Kidney tubule cell (primary cell): Measurements from ENCODE around the gene OR5B12.
"Not testable (repeated sequence)": the region's sequence is repeated elsewhere in the genome, so short reads cannot be mapped to it uniquely, and the experiment has no call there.

ENCODE experiments used
- DNase-seq: peaks from one replicate; pipeline ENCODE4 v3.0.0-alpha.2; 2018; ENCODE audit warnings: low spot score

Gene OR5B12

DNA sequence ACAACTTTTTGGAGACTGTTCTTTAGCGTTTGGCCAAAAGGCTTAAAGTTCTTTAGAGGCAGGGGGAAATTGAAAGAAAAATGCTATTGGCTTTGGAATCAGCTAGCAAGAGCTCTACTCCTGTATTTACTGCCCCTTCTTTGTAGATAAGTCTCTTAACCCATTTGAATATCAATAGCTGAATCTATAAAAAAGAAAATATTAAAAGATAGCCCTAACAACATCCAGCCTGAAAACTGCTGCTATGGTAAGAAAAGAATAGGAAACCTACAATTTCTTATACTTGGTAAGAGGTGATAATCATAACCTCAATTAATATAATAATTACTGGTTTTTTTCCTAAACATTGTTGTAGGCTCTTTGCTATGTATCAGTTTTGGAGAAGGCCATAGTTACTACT, at the start of gene OR5B12:
Gene OR5B12, minus strand, starts transcription at position 101 of the 400 bp plus-strand sequence. CDS start 2,085 bp downstream, outside the sequence.
- no peak for DNase-seq

DNA sequence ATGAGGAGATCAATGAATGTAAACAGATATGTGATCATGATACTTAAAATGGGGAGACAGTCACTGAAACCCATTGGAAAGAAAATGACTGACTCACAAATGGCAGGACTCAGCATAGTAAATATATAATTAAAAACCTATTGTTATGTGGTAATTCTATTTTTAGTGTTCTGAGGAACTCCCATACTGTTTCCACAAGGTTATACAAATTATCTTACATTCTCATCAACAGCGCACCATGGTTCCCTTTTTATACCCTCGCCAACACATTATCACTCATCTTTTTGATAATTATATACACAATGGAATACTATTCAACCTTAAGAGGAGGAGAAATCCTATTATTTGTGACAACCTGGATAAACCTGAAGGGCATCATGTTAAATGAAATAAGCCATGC, 48.8 kb upstream of the OR5B12 start:
- DNase-seq: no peak

DNA sequence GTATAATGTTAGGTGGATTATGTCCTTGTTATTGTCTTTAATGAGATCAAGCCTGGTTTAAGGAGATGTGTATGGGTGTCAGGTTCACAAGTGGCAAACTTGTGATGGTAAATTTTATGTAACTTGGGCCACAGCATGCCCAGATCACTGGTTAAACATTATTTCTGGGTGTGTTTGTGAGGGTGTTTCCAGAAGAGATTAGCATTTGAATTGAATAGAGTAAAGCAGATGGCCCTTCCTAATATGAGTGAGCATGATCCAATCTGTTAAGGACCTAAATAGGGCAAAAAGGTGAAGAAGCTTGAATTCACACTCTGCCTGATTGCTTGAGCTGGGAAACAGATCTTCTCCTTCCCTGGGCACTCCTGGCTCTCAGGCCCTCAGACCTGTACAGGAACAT, 45.1 kb upstream of the OR5B12 start:
- DNase-seq: no peak

DNA sequence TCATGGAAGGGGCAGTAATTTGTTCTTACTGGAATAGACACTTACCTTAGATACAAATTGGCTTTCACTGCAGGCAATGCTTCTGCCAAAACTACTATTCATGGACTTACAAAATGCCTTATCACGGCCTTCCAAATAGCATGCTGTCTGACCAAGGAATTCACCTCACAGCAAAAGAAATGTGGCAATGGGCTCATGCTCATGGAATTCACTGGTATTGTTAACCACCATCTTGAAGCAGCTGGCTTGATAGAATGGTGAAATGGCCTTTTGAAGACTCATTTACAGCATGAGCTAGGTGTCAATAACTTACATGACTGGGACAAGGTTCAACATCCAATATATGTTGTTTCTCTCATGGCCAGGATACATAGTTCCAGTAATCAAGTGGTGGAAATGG, 43.9 kb upstream of the OR5B12 start:
- peak; percentile 9 for DNase-seq

DNA sequence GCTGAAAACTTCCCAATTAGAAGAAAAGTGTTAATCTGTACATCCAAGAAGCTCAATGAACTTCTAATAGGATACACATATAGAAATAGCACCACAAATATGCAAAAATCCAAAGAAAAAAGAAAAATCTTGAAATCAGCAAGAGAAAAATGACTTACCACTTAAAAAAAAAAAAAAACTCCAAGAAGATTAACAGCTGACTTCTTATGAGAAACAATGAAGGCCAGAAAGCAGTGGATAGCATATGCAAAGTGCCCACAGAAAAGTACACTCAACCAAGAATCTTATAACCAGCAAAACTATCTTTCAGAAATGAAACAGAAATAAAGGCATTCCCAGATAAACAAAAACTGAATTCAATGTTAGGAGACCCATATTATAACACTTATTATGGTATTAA, 29.9 kb upstream of the OR5B12 start:
- DNase-seq: no peak

DNA sequence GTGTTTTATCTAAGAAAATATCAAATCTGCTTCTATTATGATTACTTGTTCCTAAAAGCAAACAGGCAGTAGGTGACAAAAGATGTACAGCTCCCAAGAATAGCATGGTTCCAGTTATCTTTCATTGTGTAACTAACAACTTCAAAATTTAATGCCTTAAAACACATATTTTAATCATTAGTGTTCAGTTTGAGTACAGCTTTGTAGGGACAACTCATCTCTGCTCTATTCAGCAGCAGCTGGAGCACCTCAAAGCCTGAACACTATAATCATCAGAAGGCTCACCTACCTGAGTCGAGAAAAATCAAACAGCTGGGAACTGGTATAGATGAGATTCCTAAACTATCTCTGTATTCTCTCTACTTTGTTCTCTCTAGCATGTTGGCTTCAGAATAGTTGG, 24.3 kb upstream of the OR5B12 start:
- no peak for DNase-seq

DNA sequence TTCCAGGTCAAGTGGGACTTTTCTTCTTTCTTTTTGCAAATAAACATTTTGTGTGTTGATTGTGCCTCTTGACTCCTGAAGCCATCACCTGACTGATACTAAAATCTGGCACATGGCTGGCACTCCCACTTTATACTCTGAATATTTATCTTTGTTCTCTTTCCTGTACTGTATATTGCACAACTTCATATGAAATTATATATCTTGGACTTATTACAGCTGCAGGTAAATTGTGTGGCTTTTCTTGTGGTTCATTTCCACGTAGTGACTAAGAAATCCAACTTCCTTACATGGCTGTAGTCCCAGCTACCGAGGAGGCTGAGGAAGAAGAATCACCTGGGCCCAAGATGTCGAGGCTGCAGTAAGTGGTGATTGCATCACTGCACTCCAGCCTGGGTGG, 23.7 kb upstream of the OR5B12 start:
- DNase-seq: no peak

DNA sequence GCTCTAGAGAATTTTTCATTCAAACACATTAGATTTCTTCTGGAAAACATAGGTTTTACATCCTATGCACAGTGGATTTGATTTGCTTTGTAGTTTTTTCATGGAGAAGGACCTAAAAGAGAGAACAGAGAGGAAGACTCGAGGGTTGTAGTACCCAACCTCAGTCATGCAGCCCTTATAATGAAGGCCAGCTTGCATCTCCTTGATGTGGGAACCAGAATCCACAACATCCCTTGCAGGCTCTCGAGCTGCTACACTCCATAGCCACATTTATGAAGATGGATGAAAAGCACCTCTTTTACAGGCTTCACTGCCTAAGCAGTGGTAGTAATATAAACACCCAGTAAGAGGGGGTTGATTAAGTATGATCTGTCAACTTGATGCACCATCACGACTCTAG, 9.5 kb upstream of the OR5B12 start:
- no peak for DNase-seq

DNA sequence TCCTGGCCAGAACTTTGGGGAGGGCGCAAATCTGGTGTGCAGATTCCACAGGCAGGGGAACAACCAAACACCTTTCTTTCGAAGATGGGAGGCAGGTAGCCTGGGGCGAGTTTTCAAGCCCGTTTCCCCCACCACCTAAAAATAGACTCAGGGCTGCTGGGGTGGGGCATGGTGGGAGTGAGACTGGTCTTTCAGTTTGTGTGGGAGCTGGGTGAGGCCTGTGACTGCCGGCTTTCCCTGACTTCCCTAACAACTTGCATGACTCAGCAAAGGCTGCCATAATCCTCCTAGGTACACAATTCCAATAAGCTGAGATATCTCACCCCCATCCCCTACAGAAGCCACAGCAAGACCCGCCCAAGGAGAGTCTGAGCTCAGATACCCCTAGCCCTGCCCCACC, 4.3 kb upstream of the OR5B12 start:
- no peak for DNase-seq

DNA sequence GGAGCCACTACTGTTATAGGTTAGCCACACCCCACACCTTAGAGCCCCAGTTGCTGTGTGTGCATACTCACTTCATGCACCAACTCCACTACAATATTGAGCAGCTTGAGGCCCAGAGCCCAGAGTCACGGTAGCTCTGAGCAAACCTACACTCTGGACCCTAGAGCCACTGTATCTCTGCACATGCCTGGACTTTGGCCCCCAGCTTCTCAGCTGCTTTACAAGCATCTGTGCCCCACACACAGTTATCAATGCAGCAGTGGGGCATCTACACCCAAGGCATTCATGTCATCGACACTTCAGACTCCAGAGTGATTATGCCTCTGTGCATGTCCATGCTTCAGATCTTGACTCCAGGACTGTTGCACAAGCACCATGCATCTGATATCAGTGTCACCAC, 2.3 kb upstream of the OR5B12 start:
- no peak for DNase-seq

DNA sequence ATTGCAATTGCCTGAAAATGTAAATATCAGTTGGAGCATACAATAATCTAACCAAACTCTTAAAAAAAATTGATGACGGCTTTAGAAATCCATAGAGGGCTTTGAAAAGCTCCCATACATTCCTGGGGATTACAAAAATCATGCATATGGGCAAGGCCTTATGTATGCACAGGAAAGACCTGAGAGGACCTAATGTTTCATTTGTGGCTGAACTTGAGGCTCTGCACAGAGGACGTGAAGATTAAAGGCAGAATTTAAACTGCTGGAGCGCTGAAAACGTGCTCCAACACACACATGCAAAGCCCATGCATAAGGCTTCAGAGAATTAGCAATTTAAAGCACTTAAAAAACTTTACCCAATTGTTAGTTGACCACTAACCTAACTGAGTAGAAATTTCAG, 3.5 kb downstream of the OR5B12 start:
- DNase-seq: no peak

DNA sequence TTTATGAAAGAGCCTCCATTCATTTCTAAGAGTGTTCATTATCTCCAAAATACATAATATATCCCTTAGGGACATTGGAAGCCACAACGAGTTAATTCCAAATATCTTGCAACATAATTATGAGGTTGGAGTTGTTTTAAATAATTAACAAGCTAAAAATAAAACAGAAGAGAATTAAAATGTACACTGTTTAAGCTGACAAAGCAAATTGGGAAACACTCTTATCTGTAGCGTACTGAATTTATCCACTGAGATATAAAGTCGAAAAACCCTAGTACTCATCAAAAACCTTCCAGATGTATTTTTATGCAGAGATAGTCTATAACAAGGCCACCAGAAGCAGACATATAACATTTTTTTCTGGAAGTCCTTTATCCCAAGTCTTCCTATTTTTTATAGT, 7.8 kb downstream of the OR5B12 start:
- no peak for DNase-seq

DNA sequence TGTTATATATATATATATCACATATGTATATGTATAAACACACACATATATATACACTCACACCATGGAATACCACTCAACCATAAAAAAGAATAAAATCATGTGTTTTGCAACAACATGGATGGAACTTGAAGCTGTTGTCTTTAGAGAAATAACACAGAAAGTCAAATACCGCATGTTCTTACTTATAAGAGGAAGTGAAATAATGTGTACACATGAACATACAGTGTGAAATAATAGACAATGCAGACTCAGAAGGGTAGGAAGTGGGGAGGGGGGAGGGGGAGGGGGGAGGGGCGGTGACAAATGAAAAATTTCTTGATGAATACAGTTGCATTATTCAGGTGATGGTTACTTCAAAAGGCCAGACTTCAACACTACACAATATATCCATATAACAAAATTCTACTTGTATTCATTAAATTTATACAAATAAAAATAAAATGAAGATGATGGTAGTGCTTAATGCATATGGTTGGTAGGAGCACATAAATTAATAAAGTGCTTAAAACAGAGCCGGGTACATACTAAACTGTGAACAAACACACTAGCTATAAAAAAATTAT, 8.3 kb downstream of the OR5B12 start:
- no peak for DNase-seq

DNA sequence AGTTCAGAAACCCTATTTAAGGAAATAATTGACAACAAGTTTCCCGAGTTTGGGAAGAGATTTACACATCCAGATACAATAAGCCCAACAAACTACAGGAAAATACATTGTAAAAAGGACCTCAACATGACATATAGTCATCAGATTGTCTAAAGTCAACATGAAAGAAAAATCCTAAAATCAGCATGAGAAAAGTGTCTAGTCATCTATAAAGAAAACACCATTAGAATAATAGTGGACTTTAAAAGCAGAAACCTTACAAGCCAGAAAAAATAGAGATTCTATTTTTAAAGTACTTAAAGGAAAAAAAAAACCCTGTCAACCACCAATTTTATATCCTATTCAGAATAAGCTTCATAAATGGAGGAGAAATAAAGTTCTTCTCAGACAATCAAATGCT, 12.8 kb downstream of the OR5B12 start:
- DNase-seq: no peak

DNA sequence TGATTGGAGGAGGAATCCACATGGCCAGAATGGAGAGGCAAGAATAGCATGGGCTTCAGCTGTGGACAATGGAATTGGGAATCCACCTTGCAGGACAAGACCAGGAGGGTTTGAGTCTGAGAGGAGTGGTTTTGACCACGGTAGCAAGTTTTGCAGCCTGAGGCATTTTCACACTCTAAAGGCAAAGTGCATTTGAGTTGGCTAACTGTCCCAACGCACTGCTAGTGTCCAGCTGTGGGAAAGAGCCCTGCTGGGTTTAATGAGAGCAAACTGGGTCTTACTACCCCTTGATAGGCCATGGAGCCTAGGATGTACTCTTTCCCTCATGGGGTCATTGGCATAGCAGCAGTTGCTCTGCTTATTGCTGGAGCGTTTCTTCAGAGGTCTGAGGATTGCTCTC, 14.0 kb downstream of the OR5B12 start, which contains the start of gene OR5B2:
Gene OR5B2, minus strand, starts transcription at position 101 of the 400 bp plus-strand sequence. CDS start 4,860 bp downstream, outside the sequence.
- no peak for DNase-seq

DNA sequence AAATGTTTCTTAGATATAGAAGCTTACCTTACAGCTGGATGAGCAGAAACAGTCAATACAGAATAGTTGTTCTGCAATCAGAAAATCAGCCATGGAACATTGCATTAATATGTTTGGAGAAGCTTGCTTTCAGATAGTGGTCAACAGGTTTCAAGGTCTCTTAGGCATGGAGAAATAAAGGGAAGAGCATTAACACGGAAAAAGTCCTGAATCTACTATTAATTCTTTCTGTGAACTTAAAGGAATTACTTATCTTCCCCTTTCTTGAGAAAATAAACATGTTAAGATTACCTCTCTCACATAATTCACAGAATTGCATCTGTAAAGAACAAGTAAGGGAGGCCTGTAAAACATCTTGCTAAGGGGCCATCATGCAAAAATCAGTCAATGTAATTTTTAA, 35.3 kb downstream of the OR5B12 start, which contains the start of gene OR5B3:
Gene OR5B3, minus strand, starts transcription at position 101 of the 400 bp plus-strand sequence. CDS start 3,465 bp downstream, outside the sequence.
- DNase-seq: no peak

DNA sequence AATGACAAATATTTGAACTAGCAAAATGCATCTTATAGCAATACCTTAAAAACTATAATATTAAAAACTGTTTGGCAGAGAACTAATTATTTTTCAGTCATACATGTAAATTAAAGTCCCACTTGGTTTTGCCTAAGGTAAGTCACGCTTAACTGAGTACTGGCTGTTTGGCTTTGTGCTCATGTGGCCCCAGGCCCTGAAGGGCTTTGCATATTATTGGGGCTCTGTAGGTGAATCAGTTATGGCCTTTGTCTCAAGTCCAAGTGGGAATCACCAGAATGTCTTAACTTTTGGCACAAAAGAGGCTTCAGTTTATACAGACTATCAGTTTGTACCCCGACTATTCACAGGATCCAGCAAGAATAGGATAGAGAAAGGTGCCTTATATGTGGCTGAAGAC, 42.4 kb downstream of the OR5B12 start:
- not testable (repeated sequence) for DNase-seq

DNA sequence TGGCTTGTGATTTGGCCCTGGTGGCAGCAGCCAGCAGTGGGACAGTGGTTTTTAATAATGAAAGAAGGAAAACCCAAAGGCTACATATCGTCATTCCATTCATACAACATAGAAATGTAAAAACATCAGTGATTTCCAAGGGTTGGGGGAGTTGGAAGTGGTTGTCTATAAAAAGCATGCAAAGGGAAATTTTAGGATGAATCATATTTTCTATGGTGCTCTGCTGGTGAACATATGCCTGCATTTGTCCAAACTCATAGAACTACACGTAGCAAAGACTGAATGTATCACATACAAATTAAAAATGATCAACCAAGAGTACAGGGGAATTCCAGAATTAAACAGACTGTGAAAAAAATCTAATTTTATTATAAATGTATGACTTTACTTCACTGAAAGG, 46.5 kb downstream of the OR5B12 start:
- DNase-seq: peak; percentile 38

DNA sequence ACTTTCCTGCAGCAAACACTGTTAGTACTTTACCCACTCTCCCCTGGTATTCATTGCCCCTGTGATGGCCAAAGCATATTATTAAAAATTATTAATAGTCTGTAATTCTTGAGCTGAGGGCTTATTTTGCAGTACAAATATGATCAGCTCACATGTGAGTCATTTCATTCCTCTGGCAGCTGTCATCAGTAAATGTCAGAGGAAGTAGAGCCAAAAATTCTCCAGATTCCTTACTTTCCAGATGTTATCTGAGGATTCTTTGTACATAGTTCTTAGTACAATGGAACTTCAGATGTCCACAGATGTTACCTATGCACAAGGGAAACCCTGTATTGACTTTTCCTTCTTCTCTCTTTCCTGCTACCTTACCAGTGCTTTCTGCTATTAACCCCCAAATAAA, 47.8 kb downstream of the OR5B12 start:
- peak; percentile 81 for DNase-seq

DNA sequence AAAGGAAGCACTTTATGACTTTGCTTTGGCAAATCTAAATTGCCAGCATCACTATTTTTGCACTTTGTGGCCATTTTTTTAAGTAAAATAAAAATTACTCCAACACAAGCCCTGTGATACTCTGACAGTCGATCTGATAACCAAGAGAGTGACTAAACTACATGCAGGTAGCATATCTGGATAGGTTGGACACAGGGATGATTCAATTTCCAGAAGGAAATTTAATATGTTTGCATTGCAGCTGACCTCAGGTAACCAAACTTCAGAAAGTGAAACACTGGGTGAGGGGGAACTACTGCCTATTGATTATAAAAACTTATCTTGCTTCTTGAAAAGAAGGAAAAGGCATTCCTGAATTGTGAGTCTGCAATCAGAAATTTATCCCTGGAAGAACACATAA, 49.3 kb downstream of the OR5B12 start:
- peak; percentile 39 for DNase-seq

DNA sequence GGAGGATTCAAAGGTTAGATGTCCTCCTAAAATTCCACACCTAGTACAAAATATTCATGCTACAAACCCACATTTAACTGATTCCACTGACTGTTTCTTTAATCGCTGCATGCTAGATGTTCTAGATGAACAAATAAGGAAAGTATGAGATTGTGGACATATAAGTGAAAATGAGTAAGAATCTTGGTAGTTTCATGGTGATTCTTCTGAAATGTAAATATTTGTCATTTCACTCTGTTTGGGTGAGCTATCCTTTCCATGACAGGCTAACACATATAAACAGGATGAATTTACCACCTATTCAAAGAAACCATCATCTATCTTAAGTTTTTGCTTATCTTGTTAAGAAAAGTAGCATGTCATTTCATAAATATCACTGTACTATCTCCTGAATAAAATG, 50.2 kb downstream of the OR5B12 start:
- peak; percentile 1 for DNase-seq

DNA sequence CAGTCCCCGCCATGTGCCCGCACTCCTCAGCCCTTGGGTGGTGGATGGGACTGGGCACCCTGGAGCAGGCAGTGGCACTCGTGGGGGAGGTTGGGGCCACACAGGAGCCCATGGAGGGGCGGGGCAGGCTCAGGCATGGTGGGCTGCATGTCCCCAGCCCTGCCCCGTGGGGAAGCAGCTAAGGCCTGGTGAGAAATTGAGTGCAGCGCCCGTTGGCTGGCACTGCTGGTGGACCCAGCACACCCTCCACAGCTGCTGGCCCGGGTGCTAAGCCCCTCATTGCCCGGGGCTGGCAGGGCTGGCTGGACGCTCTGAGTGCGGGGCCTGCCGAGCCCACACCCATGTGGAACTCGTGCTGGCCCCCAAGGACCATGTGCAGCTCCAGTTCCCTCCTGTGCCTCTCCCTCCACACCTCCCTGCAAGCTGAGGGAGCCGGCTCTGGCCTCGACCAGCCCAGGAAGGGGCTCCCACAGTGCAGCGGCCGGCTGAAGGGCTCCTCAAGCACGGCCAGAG, 51.4 kb downstream of the OR5B12 start:
- DNase-seq: no peak
